NCI-H2171 treated with DMSO at 0.1 percent for 48 hours (cell line): ENCODE measurements around the gene CBY3.
A peak's percentile ranks its signal among the peaks of the same experiment; 100 is the strongest.
"Not testable (repeated sequence)": the region's sequence is repeated elsewhere in the genome, so short reads cannot be mapped to it uniquely, and the experiment has no call there.

Experiments
- DNase-seq: peaks from one replicate; lab custom pipeline; 2025; lab: John Stamatoyannopoulos, UW

The CBY3 gene

DNA sequence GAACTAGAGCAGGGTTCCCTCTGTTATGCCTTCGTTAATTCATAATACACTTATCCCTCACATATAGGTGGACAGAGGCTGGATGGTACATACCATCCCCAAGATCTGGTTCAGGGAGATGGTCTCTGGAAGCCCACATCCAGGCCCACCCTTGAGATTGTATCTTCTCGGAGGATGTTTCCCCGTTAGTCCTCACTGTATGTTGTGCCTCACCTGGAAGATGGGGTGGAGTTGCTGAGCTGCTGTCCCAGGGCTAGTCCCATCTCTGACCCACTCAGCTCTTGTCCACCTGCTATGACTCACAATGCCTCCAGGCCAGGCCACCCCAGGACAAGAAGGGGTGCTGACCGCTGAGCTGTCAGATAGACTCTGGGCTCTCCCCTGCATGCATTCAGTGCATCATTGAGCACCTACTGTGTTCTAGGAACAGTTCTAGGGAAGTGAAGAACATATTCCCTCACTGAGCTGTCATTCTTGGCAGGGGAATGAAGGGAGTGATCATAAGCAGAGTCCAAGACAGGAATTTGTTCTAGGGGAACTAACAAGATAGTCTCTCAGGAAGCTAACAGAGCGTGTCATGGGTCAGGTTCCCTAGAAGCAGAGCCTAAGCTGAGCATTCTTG, at the start of gene CBY3:
Gene CBY3, minus strand, starts transcription at position 255 of the 622 bp plus-strand sequence. Its CDS starts 116 bp downstream, at position 139.
- no peak for DNase-seq

DNA sequence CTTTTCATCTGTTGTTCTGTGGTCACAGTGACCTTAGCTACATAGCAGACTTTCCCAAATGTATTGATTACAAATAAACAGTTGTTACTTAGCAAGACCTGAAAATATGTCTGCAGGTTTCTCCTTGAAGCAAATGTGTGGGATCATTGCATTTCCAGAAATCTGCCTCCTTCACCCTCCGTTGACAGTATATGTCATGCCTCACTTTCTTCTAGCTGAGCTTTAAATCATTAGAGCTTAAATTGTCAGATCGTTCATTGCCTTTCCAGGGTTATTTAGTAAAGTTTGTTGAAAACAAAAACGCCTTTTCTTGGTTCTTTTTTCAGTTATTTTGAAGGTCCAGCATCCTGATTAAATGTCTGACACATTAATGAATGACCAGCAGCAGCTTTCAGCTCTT, 49.5 kb upstream of the CBY3 start:
- DNase-seq = no peak

DNA sequence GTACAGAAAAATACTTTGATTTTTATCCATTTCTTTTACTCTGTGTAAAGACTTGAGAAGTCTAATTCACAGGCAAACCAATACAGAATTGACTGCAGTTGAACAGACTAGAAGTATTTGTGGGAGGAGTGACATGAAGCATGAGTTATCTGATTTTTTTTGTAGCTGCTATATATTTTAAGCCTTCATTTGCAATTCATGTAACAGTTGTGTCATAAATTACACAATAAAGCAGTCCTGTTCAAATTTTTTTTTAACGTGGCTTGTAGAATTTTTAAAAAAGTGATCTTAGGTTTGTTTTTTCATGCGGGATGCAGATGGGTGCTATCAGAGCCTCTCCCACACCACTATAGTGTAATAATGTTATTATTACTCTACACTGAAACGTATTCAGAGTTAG, 48.9 kb upstream of the CBY3 start:
- no peak for DNase-seq

DNA sequence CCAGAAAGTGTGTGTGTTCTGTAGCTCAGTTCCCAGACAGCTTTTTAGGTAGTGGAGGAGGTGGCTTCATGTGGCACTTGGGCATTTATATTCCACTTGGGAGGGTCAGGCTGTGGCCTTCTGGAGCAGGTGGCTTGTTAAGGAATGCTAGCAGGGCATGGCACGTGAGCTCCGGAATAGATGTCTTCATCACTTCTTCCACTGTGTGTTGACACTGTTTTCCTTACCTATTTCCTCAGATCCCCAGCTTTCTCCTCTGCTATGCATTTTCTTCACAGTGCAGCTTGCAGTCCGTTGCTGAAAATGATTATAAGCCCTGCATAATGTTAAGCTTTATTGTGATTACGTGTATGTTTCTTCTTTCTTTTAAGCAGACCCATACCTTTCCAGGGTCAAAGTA, 48.5 kb upstream of the CBY3 start:
- no peak for DNase-seq

DNA sequence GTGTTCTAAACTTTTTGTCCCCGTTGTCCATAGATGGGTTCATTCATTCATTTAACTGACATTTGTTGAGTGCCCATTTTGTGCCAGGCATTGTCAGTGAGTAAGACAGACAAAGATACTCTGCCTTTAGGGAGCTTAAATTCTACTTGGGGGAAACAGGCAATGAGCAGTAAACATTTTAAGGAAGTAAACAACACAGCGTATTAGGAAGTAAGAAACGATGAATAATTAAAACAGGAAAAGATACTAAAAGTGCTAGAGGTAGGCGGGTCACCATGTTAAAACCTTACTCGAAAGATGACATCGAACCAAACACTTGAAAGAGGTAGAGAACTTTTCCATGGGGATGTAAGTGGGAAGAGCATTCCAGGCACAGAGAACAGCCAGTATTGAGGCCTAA, 46.3 kb upstream of the CBY3 start:
- no peak for DNase-seq

GRCh38 chr5:179724163-179724562, 43.3 kb upstream of the CBY3 start:
- no peak for DNase-seq

DNA sequence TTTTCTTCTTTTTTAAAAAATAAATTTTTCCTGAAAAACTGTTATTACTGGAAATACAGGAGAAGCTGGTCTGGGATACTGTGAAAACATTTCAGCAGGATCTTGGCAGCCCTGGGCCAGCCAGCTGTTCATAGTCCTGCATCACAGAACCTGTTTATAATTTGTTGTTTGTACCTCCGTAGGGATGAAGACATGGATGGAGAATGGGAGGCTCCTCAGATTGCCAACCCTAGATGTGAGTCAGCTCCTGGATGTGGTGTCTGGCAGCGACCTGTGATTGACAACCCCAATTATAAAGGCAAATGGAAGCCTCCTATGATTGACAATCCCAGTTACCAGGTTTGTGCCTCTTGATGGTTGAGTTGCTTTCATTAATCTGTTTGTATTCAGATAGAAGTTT, 39.4 kb upstream of the CBY3 start:
- DNase-seq = no peak

GRCh38 chr5:179716286-179716685, 35.5 kb upstream of the CBY3 start:
- no peak for DNase-seq

- DNase-seq = no peak
Measured at GRCh38 chr5:179700401-179700918, 19.6 kb upstream of the CBY3 start.

DNA sequence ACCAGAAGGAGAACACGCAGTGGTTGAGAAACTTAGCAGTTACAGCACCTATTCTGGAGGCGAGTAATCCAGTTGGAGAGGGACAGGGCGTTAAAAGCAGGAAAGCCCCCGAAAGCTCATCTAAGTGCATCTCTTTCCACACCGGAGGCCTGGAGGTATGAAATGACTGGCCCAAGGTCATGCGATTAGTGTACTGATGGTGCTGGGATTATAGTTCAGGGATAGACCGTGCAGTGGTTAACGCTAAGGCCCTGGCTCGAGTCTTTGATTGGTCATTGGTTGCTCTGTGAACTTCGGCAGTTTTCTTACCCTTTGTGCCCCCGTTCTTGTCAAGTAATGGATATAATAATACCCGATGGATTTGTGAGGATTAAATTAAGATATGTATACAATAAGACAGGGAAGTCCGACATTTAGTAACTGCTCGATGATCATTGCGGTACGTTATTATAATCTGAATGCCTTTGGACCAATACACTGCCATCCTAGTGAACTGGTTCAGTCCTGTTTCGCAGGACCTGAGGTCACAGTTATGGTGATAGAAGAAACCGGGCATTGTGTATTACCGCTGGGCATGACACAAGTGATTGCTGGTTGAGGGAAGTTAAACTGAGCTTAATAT, 18.9 kb upstream of the CBY3 start:
- no peak for DNase-seq

DNA sequence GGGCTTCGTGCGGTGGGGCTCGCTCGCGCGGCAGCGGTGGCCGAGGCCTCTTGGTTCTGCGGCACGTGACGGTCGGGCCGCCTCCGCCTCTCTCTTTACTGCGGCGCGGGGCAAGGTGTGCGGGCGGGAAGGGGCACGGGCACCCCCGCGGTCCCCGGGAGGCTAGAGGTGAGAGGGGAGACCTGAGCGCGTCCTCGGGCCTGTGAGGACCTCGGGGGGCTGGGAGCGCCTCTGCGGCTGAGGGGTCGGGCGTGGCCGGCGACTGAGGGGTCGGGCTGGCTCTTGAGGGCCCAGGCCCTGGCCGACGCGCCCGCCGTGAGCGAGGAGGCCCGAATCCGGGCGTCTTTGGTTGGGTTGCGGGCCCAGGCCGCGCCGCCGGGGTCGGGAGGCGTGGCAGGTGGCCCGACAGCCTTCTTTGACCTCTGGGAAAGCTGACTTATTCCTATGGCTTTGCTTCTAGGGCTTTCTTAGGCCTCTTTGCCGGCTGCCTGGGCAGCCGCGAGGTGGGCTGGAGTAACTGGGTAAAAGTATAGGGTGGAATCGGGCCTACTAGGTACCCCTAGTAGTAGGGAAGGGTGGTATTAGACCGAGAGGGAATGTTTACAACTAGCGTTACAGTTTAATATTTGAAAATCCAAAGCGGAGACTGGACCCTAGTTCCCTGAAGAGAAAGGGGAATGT, 18.2 kb upstream of the CBY3 start, which contains the start of gene CANX:
Gene CANX, plus strand, starts transcription at position 33 of the 681 bp plus-strand sequence. CDS start 6,715 bp downstream, outside the sequence.
- no peak for DNase-seq

DNA sequence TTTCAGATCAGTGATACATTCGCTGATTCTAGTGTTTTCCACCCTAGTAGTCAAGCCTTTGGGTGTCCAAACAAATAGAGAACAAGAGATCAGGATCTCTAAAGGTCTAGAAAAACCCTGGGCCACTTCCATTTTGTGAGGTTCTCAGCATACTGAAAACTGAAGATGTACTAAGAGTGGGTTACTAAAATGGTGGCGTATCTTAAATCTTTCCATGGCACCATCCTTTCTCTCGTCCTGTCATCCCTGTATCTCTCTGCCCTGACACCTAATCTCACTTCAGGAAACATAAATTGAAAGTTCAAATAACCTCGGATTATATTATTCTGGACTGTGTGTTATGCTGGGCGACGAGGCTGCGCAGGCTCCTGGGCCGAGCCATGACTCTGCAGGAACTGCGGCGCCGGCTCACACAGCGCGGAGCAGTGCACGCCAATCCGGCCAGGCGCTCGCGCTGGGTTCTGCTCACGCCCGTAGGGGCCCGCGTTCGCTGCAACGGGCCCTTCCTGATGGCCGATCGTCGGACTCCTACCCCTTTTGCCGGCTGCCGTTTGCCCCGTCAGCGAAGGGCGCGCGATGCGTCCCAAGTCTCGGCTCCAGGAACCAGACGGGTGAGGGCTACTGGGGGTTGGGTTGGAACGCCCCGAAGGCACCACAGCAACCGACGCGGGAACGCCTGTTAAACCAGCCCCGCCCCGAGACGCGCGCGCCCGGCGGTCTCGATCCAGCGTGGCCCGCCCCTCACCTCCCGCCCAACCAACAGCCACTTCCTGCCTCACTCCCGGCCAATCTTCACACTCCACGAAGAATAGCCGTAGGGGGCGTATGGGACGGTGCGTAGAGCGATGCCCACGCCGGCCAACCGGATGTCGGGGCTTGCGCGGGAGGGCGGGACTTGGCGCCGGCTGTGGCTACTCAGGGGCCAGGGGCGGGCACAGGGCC, 17.4 kb upstream of the CBY3 start:
- peak; percentile 94 for DNase-seq

DNA sequence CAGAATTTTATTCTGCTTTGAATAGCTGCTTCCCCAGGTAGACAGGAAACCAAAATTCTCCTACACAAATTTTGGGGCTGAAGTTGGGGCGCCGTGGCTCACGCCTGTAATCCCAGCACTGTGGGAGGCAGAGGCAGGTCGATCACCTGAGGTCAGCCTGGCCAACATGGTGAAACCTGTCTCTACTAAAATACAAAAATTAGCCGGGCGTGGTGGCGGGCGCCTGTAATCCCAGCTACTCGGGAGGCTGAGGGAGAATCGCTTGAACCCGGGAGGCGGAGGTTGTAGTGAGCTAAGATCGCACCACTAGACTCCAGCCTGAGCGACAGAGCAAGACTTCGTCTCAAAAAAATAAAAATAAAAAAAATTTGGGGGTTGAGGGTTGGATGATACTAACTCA, 16.7 kb upstream of the CBY3 start:
- DNase-seq = not testable (repeated sequence)

DNA sequence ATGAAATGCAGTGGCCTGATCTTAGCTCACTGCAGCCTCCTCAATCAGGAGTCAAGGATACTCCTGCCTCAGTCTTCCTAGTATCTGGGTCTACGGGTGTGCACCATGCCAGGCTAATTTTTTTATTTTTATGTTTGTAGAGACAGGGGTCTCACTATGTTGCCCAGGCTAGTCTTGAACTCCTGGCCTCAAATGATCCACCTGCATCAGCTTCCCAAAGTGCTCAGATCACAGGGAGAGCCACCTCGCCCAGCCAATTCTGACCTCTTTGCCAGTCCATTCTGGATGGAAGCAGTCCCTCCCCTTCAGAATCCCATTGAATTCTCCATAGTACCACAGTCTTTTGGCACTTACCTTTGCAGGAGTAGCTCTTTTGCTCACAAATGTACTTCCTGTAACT, 16.3 kb upstream of the CBY3 start:
- DNase-seq = no peak

DNA sequence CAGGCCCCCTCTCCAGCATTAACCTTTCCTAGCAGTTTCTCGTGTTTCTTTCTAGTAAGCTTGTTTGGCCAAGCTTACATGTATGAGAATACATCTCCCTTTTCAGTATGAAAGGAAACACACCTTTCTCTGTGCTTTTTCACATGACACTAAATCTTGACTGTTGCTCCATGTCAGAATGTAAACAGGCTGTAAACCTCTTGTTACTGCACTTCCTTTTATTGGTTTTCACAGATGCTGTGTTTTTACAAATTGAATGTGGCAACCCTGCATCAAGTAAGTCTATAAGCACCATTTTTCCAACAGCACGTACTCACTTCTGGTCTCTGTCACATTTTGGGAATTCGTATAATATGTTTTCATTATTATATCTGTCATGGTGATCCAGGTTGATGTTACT, 15.8 kb upstream of the CBY3 start:
- no peak for DNase-seq

- no peak for DNase-seq
Measured at GRCh38 chr5:179694561-179694960, 13.7 kb upstream of the CBY3 start.

GRCh38 chr5:179689212-179689611, 8.4 kb upstream of the CBY3 start:
- DNase-seq = not testable (repeated sequence)

GRCh38 chr5:179680014-179680779, 637 bp downstream of the CBY3 start:
- DNase-seq = no peak

DNA sequence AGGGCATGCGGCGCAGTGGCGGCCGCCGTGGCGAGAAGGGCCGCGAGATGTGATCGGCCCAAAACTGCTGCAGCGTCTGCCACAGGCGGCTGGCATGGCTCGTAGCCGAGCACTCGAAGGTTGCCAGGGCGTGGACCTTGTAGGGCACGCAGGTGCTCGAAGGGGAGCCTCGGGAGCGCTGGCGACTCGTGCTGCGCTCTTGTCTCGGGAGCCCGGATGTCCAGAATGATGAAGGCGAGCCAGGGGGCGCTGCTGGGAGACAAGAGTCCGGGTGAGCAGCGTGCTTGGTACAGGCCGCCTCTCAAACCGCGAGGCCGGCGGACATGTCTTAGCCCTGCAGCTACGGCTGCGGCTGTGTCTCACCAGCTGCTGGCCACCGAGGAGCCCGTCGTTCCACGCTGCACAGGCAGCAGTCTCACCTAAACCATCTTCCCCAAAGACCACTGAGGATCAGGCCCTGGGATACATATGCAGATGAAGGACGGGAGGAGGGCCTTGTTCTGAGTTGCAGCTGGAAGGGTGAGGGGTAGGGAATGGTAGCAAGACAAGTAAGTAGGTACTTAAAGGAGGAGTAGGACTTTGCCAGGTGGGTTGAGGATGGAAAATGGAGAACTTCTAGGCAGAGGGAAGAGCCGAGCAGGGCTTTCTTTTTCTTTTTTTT, 1.7 kb downstream of the CBY3 start:
- no peak for DNase-seq

DNA sequence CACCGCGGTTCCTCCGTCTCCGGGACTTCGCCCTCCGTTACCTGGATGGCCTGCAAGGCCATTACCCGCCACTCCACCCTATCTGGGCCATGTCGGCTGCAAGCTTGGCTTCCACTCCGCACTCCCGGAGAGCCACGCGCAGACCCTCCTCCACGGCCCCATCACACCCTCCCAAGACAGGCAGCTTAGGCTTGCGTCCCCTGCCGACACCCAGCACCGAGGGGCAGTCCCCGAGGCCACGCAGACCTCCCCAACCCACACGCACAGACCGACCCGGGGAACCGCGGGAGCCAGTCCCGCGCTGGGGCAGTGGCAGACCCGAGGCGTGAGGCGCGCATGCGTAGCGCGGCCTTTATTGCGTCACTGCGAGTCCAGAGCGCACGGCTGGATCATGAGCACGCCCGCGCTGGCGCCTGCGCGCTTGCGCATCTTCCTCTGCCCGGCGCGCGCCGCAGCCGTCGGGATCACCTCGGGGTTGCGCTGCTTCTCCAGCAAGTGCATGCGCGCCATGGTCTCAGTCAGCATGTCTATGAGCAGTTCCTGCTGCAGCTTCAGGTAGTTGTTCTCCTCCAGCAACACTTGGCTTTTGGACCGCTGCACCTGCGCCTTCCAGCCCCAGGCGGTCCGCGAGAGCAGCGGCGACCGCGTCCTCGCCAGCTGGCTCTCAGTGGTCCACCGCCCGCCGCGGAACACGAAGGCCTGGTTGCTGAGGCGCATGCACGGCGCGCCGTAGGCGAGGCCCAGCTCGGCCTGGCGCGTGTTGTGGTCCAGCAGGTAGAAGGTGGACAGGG, 2.4 kb downstream of the CBY3 start:
- peak; percentile 86 for DNase-seq
